Body of pancreas (tissue), 4 donors: ENCODE measurements around the gene EFS. TPM values are rescaled to one million over a fixed set of nuclear protein-coding genes. Genes with fewer than 3 reads are reported as not detected.
A peak's percentile ranks its signal among the peaks of the same experiment; 100 is the strongest.

Source experiments
- ATAC-seq: fragments of 150-250 bp; one replicate; pipeline ENCODE4 v1.9.1; 2016
- DNase-seq, 4 donors: peaks; one replicate each; pipeline ENCODE4 v3.0.0-alpha.2; 2019
- H3K27ac ChIP-seq, 4 donors: fragments of 200-600 bp; sonication (generic); 1 replicate in 3 of 4; 2 replicates in 1 of 4; pipeline versions ENCODE4 v1.5.1 to v1.6.1; 2016 to 2019; ENCODE audit warnings: mild to moderate bottlenecking in 1 of 4, mixed read lengths in 1 of 4, moderate library complexity in 1 of 4
- H3K27me3 ChIP-seq, 2 donors: fragments of 200-600 bp; sonication (generic); one replicate each; pipeline ENCODE4 v1.6.0; 2016; ENCODE audit warnings: mild to moderate bottlenecking in 1 of 2
- H3K36me3 ChIP-seq, 2 donors: fragments of 200-600 bp; sonication (generic); replicated peaks in 1 of 2; 2 replicates each; pipeline ENCODE4 v1.5.1; 2016; ENCODE audit warnings: low read depth in 2 of 2; ENCODE audit not compliant: insufficient read depth in 1 of 2
- H3K4me1 ChIP-seq: fragments of 200-600 bp; sonication (generic); one replicate; pipeline ENCODE4 v1.6.0; 2016
- H3K4me3 ChIP-seq, 2 donors: fragments of 200-600 bp; sonication (generic); 1 replicate in 1 of 2; 2 replicates in 1 of 2; pipeline ENCODE4 v1.5.1; 2016 to 2019
- H3K9me3 ChIP-seq, 3 donors: fragments of 200-600 bp; sonication (generic); 1 replicate in 2 of 3; 2 replicates in 1 of 3; pipeline ENCODE4 v1.5.1; 2016
- CTCF ChIP-seq, 7 experiments: fragments of 450-650 bp in 4 of 7; fragments of 200-600 bp in 3 of 7; sonication (generic) in 3 of 7; IDR thresholded peaks; one replicate each; pipeline ENCODE4 v1.5.1; 2016 to 2019; ENCODE audit warnings: antibody characterized with exemption in 7 of 7
- POLR2A ChIP-seq, 3 donors: fragments of 450-650 bp; IDR thresholded peaks; one replicate each; pipeline ENCODE4 v1.6.1; 2016; ENCODE audit warnings: antibody characterized with exemption in 3 of 3, mild to moderate bottlenecking in 2 of 3
- WGBS, 2 donors: methylation state at CpG; one replicate each; pipeline ENCODE4 v1.1.5; 2017; 5-methylcytosine and 5-hydroxymethylcytosine counted together
- intact Hi-C: fragments of 100-400 bp; cut with DNase I; formaldehyde crosslinking; loops from one replicate; pipeline ENCODE4 v1.15.1; 2023
- total RNA-seq, 2 donors: library from RNA; depleted of rRNA; stranded (reverse); fragments of >200 nt; gene quantifications; one replicate each; pipeline ENCODE4 v1.1.0, GENCODE V29; 2016

Gene EFS
- total RNA-seq, 2 donors from 2014 or later: 0.99 to 1.3 TPM

GRCh38 chr14:23323838-23324454 lies 41.0 kb downstream of the EFS start:
- DNase-seq (no peak), ATAC-seq (no peak)
- H3K27me3 ChIP-seq: no peaks in the 10 kb centered on the region
- peaks cover 30% of the 10 kb centered on the region for H3K4me1 ChIP-seq
- no peak for TF ChIP-seq POLR2A (IDR thresholded peaks at IDR 0.05)
- no peak for TF ChIP-seq CTCF (IDR thresholded peaks at IDR 0.05)
- no peak overlapping the region for H3K4me3 ChIP-seq
- 80 to 86% methylated on average over 16 to 18 of the region's 18 CpGs for WGBS, 2 donors
- intact Hi-C loops: loop anchor here (10.0 kb wide), 1 partner anchor 241 kb away; the partner anchor contains the start of gene AP1G2
- no peak overlapping the region for H3K27ac ChIP-seq
- H3K9me3 ChIP-seq: no peaks in the 10 kb centered on the region
- peaks cover 8 to 17% of the 10 kb centered on the region in 2 donors for H3K36me3 ChIP-seq

GRCh38 chr14:23322568-23323517 lies 42.1 kb downstream of the EFS start:
- ATAC-seq (no peak), DNase-seq (no peak)
- Histone ChIP-seq H3K36me3 (peaks cover 8 to 17% of the 10 kb centered on the region in 2 donors), H3K9me3 (no peaks in the 10 kb centered on the region), H3K4me1 (peaks cover 30% of the 10 kb centered on the region), H3K27ac (peak overlapping the region in 3 of 4 donors; percentile 96 to 99 (median 97)), H3K27me3 (no peaks in the 10 kb centered on the region), H3K4me3 (peak overlapping the region; percentile 68 to 76)
- intact Hi-C loops: loop anchor here (10.0 kb wide), 1 partner anchor 242 kb away; the partner anchor contains the start of gene AP1G2
- WGBS, 2 donors: 36 to 38% methylated on average over 10 of the region's 10 CpGs
- TF ChIP-seq CTCF (IDR thresholded peaks at IDR 0.05) (no peak), POLR2A (IDR thresholded peaks at IDR 0.05) (no peak)

GRCh38 chr14:23321572-23322547 lies 43.1 kb downstream of the EFS start:
- DNase-seq: peak; percentile 43 to 59 (median 52)
- H3K4me3 ChIP-seq: peak overlapping the region; percentile 68 to 76

More at GRCh38 chr14:23321572-23322547, 43.1 kb downstream of the EFS start:
- Histone ChIP-seq H3K36me3 (peaks cover 8 to 17% of the 10 kb centered on the region in 2 donors), H3K27me3 (no peaks in the 10 kb centered on the region), H3K4me1 (peaks cover 30% of the 10 kb centered on the region), H3K9me3 (no peaks in the 10 kb centered on the region), H3K27ac (peak overlapping the region; percentile 92 to 99 (median 96))
- peak in 2 of 3 donors; percentile 35 to 51 for TF ChIP-seq POLR2A (IDR thresholded peaks at IDR 0.05)
- TF ChIP-seq CTCF (IDR thresholded peaks at IDR 0.05): peak in 1 of 7 experiments; percentile 9
- ATAC-seq: peak; percentile 21
- WGBS, 2 donors: 1% methylated on average over 14 to 63 of the region's 64 CpGs
- intact Hi-C loops: loop anchor here (10.0 kb wide), 1 partner anchor 243 kb away; the partner anchor contains the start of gene AP1G2
